ENCODE results near the gene TOMM20L. TPM values are rescaled to one million over a fixed set of nuclear protein-coding genes. Genes with fewer than 3 reads are reported as not detected.

The TOMM20L gene
- total RNA-seq, 1 experiment from 2014 or later: not detected

- Histone ChIP-seq H3K4me3 (replicated peaks in 1 of 2; ENCODE audit: low read depth in 1 of 2, low read length in 2 of 2) (no peak overlapping the region), H3K79me2 (ENCODE audit: insufficient read depth, low read length) (no peaks in the 10 kb centered on the region), H4K20me1 (ENCODE audit: insufficient read depth) (no peaks in the 10 kb centered on the region), H3K9me3 (ENCODE audit: control insufficient read depth in 1 of 2, insufficient read depth in 1 of 2, low read depth in 1 of 2, low read length in 2 of 2) (no peaks in the 10 kb centered on the region), H3K9ac (ENCODE audit: low read length) (no peak overlapping the region), H3K4me1 (ENCODE audit: control insufficient read depth in 1 of 2, insufficient read depth in 2 of 2, low read length in 2 of 2) (no peaks in the 10 kb centered on the region), H3K36me3 (ENCODE audit: control insufficient read depth in 1 of 2, insufficient read depth in 2 of 2, low read length in 2 of 2) (peaks cover 0 to 8% of the 10 kb centered on the region in 2 experiments; a peak in 2 of 4 replicates), H3K27me3 (ENCODE audit: insufficient read depth, low read length) (no peaks in the 10 kb centered on the region), H3K4me2 (ENCODE audit: low read length) (no peak overlapping the region), H3K9me2 (ENCODE audit: insufficient read depth) (no peaks in the 10 kb centered on the region), H3K27ac (ENCODE audit: low read depth, low read length) (no peak overlapping the region), H2AFZ (ENCODE audit: low read depth, low read length, poor library complexity, severe bottlenecking) (no peak overlapping the region)
- DNase-seq (ENCODE audit: low read depth, low spot score) (no peak), ATAC-seq (no peak)
- CTCF ChIA-PET: no interaction called here
- intact Hi-C loops (cut with micrococcal nuclease): no loop called here
- no TSS peak for BruUV-seq (replicated peaks)
- TF ChIP-seq RAD21 (IDR thresholded peaks at IDR 0.05; ENCODE audit: low read depth) (no peak), MAX (IDR thresholded peaks at IDR 0.05) (no peak), TCF7L2 (IDR thresholded peaks at IDR 0.05; ENCODE audit: borderline replicate concordance, extremely low read depth, insufficient read depth, insufficient read length) (no peak), ELF1 (IDR thresholded peaks at IDR 0.05; ENCODE audit: borderline replicate concordance, low read depth) (no peak), SRF (IDR thresholded peaks at IDR 0.05; ENCODE audit: low read depth) (no peak), REST (IDR thresholded peaks at IDR 0.05; ENCODE audit: low read depth) (no peak), ZBTB33 (IDR thresholded peaks at IDR 0.05; ENCODE audit: extremely low read depth, insufficient replicate concordance, low read length) (no peak), EZH2 (IDR thresholded peaks at IDR 0.05) (no peak), SIN3A (IDR thresholded peaks at IDR 0.05; ENCODE audit: low read depth) (no peak), POLR2A (IDR thresholded peaks at IDR 0.05; ENCODE audit: borderline replicate concordance, extremely low read depth, insufficient read depth, insufficient read length) (no peak), YY1 (IDR thresholded peaks at IDR 0.05; ENCODE audit: extremely low read depth, insufficient replicate concordance, low read depth, low read length) (no peak), SP1 (IDR thresholded peaks at IDR 0.05; ENCODE audit: low read depth) (no peak), POLR2AphosphoS5 (IDR thresholded peaks at IDR 0.05; ENCODE audit: low read depth, low read length) (no peak), CTCF (IDR thresholded peaks at IDR 0.05 in 2 of 3, conservative IDR thresholded peaks at IDR 0.05 in 1 of 3; ENCODE audit: borderline replicate concordance in 1 of 3, insufficient read depth in 1 of 3, low read depth in 2 of 3, low read length in 2 of 3) (no peak), FOSL1 (IDR thresholded peaks at IDR 0.05; ENCODE audit: low read depth) (no peak), ZFX (IDR thresholded peaks at IDR 0.05) (no peak), ZNF274 (IDR thresholded peaks at IDR 0.05; ENCODE audit: low read depth, low read length) (no peak)
- POLR2A ChIA-PET: no interaction called here
- RAD21 ChIA-PET (ENCODE audit: low non-redundant PET in 1 of 2, low total read pairs in 2 of 2, uncharacterized antibody in 2 of 2, unreplicated experiment in 2 of 2): no interaction called here
Measured at GRCh38 chr14:58356268-58356667, 39.5 kb upstream of the TOMM20L start.

All from HCT116 (cell line).